Measurements from ENCODE around the gene RB1.

The RB1 gene

DNA sequence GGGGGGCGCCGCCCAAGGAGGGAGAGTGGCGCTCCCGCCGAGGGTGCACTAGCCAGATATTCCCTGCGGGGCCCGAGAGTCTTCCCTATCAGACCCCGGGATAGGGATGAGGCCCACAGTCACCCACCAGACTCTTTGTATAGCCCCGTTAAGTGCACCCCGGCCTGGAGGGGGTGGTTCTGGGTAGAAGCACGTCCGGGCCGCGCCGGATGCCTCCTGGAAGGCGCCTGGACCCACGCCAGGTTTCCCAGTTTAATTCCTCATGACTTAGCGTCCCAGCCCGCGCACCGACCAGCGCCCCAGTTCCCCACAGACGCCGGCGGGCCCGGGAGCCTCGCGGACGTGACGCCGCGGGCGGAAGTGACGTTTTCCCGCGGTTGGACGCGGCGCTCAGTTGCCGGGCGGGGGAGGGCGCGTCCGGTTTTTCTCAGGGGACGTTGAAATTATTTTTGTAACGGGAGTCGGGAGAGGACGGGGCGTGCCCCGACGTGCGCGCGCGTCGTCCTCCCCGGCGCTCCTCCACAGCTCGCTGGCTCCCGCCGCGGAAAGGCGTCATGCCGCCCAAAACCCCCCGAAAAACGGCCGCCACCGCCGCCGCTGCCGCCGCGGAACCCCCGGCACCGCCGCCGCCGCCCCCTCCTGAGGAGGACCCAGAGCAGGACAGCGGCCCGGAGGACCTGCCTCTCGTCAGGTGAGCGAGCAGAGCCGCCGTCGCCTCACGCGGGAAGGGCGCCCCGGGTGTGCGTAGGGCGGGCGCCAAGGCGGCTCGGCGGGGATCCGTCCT is at the start of gene RB1:
TSS of gene RB1 (plus strand) at position 393 of the 784 bp plus-strand sequence. CDS start at position 555, 162 bp downstream.
- TF ChIP-seq, protein P1, sequence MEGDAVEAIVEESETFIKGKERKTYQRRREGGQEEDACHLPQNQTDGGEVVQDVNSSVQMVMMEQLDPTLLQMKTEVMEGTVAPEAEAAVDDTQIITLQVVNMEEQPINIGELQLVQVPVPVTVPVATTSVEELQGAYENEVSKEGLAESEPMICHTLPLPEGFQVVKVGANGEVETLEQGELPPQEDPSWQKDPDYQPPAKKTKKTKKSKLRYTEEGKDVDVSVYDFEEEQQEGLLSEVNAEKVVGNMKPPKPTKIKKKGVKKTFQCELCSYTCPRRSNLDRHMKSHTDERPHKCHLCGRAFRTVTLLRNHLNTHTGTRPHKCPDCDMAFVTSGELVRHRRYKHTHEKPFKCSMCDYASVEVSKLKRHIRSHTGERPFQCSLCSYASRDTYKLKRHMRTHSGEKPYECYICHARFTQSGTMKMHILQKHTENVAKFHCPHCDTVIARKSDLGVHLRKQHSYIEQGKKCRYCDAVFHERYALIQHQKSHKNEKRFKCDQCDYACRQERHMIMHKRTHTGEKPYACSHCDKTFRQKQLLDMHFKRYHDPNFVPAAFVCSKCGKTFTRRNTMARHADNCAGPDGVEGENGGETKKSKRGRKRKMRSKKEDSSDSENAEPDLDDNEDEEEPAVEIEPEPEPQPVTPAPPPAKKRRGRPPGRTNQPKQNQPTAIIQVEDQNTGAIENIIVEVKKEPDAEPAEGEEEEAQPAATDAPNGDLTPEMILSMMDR (IDR thresholded peaks at IDR 0.05): no peak

DNA sequence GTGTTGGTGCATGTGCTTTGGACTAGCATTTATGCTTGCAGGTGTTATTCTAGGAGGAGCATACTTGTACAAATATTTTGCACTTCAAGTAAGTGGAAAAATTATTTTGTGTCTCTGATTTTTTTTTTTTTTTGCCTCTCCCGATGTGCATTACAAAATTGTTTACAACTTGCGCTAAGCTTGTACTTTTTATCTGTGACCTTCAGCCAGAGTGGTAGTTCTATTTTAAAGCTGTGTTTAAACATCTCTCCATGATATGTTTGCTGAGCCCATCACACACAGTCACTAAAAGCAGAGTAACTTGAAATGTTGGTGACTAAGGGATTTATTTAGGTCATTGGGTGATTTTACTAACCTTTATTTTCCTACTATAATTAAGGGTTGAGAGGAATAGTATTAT is 49.7 kb upstream of the RB1 start:
- TF ChIP-seq, protein P1 (IDR thresholded peaks at IDR 0.05): no peak

DNA sequence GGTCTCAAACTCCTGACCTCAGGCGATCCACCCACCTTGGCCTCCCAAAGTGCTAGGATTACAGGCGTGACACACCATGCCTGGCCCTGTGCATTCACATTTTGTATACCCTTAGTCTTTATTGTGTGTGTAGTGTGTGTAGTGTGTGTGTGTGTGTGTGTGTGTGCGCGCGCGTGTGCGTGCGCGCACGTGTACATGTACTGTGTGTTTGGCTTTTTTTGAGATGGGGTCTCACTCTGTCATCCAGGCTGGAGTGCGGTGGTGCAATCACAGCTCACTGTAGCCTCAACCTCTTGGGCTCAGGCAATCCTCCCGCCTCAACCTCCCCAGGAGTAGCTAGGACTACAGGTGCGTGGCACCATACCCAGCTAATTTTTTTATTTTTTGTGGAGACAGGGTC is 48.5 kb upstream of the RB1 start:
- TF ChIP-seq, protein P1 (IDR thresholded peaks at IDR 0.05): no peak

DNA sequence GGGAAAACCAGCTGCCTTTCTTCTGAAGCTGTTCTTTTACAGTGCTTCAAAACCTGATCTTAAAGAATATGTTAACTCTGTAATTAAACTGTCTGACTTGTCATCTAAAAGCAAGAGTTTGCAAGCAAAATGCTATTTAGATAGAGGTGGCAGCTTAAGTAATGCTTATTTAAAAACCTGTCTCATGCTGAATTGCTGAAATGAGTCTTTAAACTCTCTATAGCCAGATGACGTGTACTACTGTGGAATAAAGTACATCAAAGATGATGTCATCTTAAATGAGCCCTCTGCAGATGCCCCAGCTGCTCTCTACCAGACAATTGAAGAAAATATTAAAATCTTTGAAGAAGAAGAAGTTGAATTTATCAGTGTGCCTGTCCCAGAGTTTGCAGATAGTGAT is 47.6 kb upstream of the RB1 start:
- TF ChIP-seq, protein P1 (IDR thresholded peaks at IDR 0.05): no peak

DNA sequence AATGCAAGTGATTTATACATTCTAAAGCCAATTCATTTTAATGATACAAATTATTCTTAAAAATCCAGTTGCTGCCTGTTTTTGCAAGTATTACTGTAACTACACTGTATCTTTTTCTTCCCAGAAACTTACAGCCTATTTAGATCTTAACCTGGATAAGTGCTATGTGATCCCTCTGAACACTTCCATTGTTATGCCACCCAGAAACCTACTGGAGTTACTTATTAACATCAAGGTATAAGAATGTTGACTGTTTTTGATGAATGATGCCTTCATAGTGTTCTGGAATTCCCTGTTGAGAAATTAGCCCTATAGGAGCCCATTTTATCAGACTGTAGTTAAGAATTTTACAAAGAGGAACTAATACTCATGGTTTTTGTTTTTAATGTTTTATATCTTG is 45.5 kb upstream of the RB1 start:
- TF ChIP-seq, protein P1 (IDR thresholded peaks at IDR 0.05): no peak

DNA sequence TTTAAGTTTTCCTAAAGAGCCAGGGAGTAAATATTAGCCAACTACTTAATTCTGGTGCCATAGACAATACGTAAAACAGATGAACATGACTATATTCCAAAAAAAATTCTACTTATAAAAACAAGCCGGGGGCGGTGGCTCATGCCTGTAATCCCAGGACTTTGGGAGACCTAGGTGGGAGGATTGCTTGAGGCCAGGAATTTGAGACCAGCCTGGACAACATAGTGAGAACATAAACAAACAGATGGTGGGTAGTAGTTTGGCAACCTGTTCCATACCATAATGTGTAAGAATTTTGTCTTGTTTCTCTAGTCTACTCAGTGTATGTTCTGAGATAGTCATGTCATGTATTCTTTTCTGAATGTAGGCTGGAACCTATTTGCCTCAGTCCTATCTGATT is 45.1 kb upstream of the RB1 start:
- TF ChIP-seq, protein P1 (IDR thresholded peaks at IDR 0.05): no peak

DNA sequence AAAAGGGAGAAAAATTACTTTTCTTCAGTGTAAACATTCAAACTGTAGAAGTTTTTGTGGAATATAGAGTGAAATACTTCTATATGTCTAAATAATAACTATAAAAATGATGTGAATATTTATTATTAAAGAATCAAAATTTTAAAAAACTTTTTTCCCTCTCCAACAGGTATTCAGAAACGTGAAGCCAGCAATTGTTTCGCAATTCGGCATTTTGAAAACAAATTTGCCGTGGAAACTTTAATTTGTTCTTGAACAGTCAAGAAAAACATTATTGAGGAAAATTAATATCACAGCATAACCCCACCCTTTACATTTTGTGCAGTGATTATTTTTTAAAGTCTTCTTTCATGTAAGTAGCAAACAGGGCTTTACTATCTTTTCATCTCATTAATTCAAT is 42.6 kb upstream of the RB1 start:
- TF ChIP-seq, protein P1 (IDR thresholded peaks at IDR 0.05): no peak

Measured in LNCAP (cell line).